ENCODE data around the gene UBE2E2.

Gene UBE2E2

GRCh38 chr3:23485922-23486321 is 282.8 kb downstream of the UBE2E2 start:
- DNase-seq: no peak

- no peak for DNase-seq
Measured at GRCh38 chr3:23487015-23487414, 283.9 kb downstream of the UBE2E2 start.

GRCh38 chr3:23488618-23489017 is 285.5 kb downstream of the UBE2E2 start:
- no peak for DNase-seq

- DNase-seq: peak; percentile 10 to 12
Measured at GRCh38 chr3:23489300-23490158, 286.4 kb downstream of the UBE2E2 start.

- peak; percentile 49 to 51 for DNase-seq
Measured at GRCh38 chr3:23490459-23490858, 287.3 kb downstream of the UBE2E2 start.

- DNase-seq: no peak
Measured at GRCh38 chr3:23492057-23492456, 288.9 kb downstream of the UBE2E2 start.

GRCh38 chr3:23493889-23494288 is 290.8 kb downstream of the UBE2E2 start:
- DNase-seq: no peak

GRCh38 chr3:23494967-23495366 is 291.8 kb downstream of the UBE2E2 start:
- no peak for DNase-seq

- DNase-seq: no peak
Measured at GRCh38 chr3:23495507-23495906, 292.4 kb downstream of the UBE2E2 start.

GRCh38 chr3:23496165-23496564 is 293.0 kb downstream of the UBE2E2 start:
- DNase-seq: no peak

- DNase-seq: no peak
Measured at GRCh38 chr3:23497156-23497555, 294.0 kb downstream of the UBE2E2 start.

GRCh38 chr3:23501201-23501802 is 298.2 kb downstream of the UBE2E2 start:
- DNase-seq: peak in 1 of 2 donors; percentile 9

GRCh38 chr3:23508464-23508863 is 305.3 kb downstream of the UBE2E2 start:
- DNase-seq: no peak

- no peak for DNase-seq
Measured at GRCh38 chr3:23518441-23518840, 315.3 kb downstream of the UBE2E2 start.

GRCh38 chr3:23519314-23520208 is 316.4 kb downstream of the UBE2E2 start:
- DNase-seq: no peak

GRCh38 chr3:23527326-23527725 is 324.2 kb downstream of the UBE2E2 start:
- no peak for DNase-seq

GRCh38 chr3:23533596-23533995 is 330.5 kb downstream of the UBE2E2 start:
- no peak for DNase-seq

- DNase-seq: no peak
Measured at GRCh38 chr3:23533996-23534395, 330.9 kb downstream of the UBE2E2 start.

GRCh38 chr3:23537101-23537551 is 334.0 kb downstream of the UBE2E2 start:
- no peak for DNase-seq

GRCh38 chr3:23539185-23539584 is 336.1 kb downstream of the UBE2E2 start:
- no peak for DNase-seq

- no peak for DNase-seq
Measured at GRCh38 chr3:23540600-23540999, 337.5 kb downstream of the UBE2E2 start.

GRCh38 chr3:23542079-23542478 is 339.0 kb downstream of the UBE2E2 start:
- no peak for DNase-seq

GRCh38 chr3:23546181-23546580 is 343.1 kb downstream of the UBE2E2 start:
- DNase-seq: peak in 1 of 2 donors; percentile 6

Data from inflammatory macrophage (primary cell).